OCI-LY3 (cell line): ENCODE results near the gene LCK.
A peak's percentile ranks its signal among the peaks of the same experiment; 100 is the strongest.

Experiments used
- H2AFZ ChIP-seq: fragments of 200-600, 300-600 bp; shearing (Covaris generic); 2 replicates; pipeline ENCODE4 v1.6.0; 2014; ENCODE audit warnings: antibody characterized with exemption, low read depth, low read length
- H3K27ac ChIP-seq: fragments of 200-600, 300-600 bp; sonication (generic); 2 replicates; pipeline ENCODE4 v1.5.1; 2014; ENCODE audit warnings: mild to moderate bottlenecking, low read length, moderate library complexity, mixed read lengths
- H3K27me3 ChIP-seq: fragments of 200-600, 300-600 bp; sonication (generic); 2 replicates; pipeline ENCODE4 v1.6.1; 2014; ENCODE audit warnings: low read depth, low read length, mixed read lengths
- H3K36me3 ChIP-seq: fragments of 200-600, 300-600 bp; sonication (generic); replicated peaks from 2 replicates; pipeline ENCODE3; 2014; ENCODE audit warnings: low read depth, low read length, mixed read lengths
- H3K4me1 ChIP-seq: fragments of 300-600, 200-600 bp; sonication (generic); 2 replicates; pipeline ENCODE4 v1.6.1; 2014; ENCODE audit warnings: low read length, mixed read lengths
- H3K4me2 ChIP-seq: fragments of 200-600, 300-600 bp; sonication (generic); 2 replicates; pipeline ENCODE4 v1.6.1; 2014; ENCODE audit warnings: low read length, mixed read lengths
- H3K4me3 ChIP-seq: fragments of 300-600, 200-600 bp; sonication (generic); 2 replicates; pipeline ENCODE4 v1.5.1; 2014; ENCODE audit warnings: antibody characterized with exemption, mild to moderate bottlenecking, low read length, moderate library complexity
- H3K79me2 ChIP-seq: fragments of 300-600, 200-600 bp; shearing (Covaris generic); 2 replicates; pipeline ENCODE4 v1.6.1; 2014; ENCODE audit warnings: mild to moderate bottlenecking, low read length, mixed read lengths
- H3K9ac ChIP-seq: fragments of 300-600, 200-600 bp; shearing (Covaris generic); 2 replicates; pipeline ENCODE4 v1.6.0; 2014; ENCODE audit warnings: mild to moderate bottlenecking, low read length, moderate library complexity
- H3K9me3 ChIP-seq: fragments of 200-600, 300-600 bp; shearing (Covaris generic); 2 replicates; pipeline ENCODE4 v1.6.1; 2014; ENCODE audit warnings: low read length, mixed read lengths; ENCODE audit not compliant: insufficient read depth
- H4K20me1 ChIP-seq: fragments of 200-600, 300-600 bp; sonication (generic); 2 replicates; pipeline ENCODE4 v1.6.1; 2016; ENCODE audit warnings: low read length, mixed read lengths; ENCODE audit not compliant: insufficient read depth
- EZH2phosphoT487 ChIP-seq: fragments of 200-600 bp; shearing (Covaris generic); IDR thresholded peaks from 2 replicates; pipeline ENCODE4 v1.6.1; 2018; ENCODE audit warnings: antibody characterized with exemption, mixed run types, low read depth
- TF ChIP-seq, protein P1 (sequence below): fragments of 200-600, 300-600 bp; sonication (generic); IDR thresholded peaks from 2 replicates; pipeline ENCODE4 v1.5.1; 2014; ENCODE audit warnings: antibody characterized with exemption, low read length, low read depth

Gene LCK

GRCh38 chr1:32307324-32307723, 56.3 kb downstream of the LCK start:
- no peaks in the 10 kb centered on the region for H3K27me3 ChIP-seq
- peaks cover 23% of the 10 kb centered on the region for H3K4me1 ChIP-seq
- H3K27ac ChIP-seq = 0 out of 2 replicates have a peak overlapping the region, but pooled peaks have one; percentile 50
- peaks cover 4% of the 10 kb centered on the region; the same call in 1 of the 2 replicates for H4K20me1 ChIP-seq
- H3K9ac ChIP-seq = no peak overlapping the region
- no peak for TF ChIP-seq EZH2phosphoT487
- TF ChIP-seq, protein P1, sequence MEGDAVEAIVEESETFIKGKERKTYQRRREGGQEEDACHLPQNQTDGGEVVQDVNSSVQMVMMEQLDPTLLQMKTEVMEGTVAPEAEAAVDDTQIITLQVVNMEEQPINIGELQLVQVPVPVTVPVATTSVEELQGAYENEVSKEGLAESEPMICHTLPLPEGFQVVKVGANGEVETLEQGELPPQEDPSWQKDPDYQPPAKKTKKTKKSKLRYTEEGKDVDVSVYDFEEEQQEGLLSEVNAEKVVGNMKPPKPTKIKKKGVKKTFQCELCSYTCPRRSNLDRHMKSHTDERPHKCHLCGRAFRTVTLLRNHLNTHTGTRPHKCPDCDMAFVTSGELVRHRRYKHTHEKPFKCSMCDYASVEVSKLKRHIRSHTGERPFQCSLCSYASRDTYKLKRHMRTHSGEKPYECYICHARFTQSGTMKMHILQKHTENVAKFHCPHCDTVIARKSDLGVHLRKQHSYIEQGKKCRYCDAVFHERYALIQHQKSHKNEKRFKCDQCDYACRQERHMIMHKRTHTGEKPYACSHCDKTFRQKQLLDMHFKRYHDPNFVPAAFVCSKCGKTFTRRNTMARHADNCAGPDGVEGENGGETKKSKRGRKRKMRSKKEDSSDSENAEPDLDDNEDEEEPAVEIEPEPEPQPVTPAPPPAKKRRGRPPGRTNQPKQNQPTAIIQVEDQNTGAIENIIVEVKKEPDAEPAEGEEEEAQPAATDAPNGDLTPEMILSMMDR = no peak
- H3K9me3 ChIP-seq = no peaks in the 10 kb centered on the region; the same call in 1 of the 2 replicates
- no peak overlapping the region for H2AFZ ChIP-seq
- peaks cover 39% of the 10 kb centered on the region for H3K36me3 ChIP-seq
- no peak overlapping the region for H3K4me3 ChIP-seq
- peak overlapping the region; percentile 11; the same call in 1 of the 2 replicates for H3K4me2 ChIP-seq
- peaks cover 63% of the 10 kb centered on the region for H3K79me2 ChIP-seq

DNA sequence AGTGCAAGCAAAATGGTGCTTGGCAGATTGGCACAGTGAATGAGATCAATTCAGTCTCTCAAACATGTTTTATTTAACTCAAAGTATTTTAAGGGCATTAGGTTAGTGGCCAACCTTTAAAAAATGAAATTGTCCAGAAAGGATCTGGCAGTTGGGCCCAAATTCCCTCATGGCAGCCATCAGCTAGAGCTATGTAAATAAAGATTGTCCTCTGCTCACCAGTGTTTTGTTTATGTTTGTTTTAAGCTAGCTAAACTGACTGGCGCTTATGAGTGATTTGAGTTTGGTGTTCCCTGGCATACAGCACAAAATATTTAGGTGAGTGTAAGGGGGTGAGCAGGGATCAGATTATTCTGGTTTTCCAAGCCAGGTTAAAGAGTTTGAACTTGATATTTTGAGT, 58.9 kb downstream of the LCK start:
- Histone ChIP-seq H4K20me1 (peaks cover 7% of the 10 kb centered on the region; the same call in 1 of the 2 replicates), H3K4me1 (peaks cover 23% of the 10 kb centered on the region), H3K79me2 (peaks cover 79% of the 10 kb centered on the region), H3K4me3 (no peak overlapping the region), H3K27ac (no peak overlapping the region), H2AFZ (no peak overlapping the region), H3K9ac (no peak overlapping the region), H3K4me2 (no peak overlapping the region), H3K36me3 (peaks cover 27% of the 10 kb centered on the region), H3K9me3 (no peaks in the 10 kb centered on the region; the same call in 1 of the 2 replicates), H3K27me3 (no peaks in the 10 kb centered on the region)
- no peak for TF ChIP-seq EZH2phosphoT487
- TF ChIP-seq, protein P1 = no peak

DNA sequence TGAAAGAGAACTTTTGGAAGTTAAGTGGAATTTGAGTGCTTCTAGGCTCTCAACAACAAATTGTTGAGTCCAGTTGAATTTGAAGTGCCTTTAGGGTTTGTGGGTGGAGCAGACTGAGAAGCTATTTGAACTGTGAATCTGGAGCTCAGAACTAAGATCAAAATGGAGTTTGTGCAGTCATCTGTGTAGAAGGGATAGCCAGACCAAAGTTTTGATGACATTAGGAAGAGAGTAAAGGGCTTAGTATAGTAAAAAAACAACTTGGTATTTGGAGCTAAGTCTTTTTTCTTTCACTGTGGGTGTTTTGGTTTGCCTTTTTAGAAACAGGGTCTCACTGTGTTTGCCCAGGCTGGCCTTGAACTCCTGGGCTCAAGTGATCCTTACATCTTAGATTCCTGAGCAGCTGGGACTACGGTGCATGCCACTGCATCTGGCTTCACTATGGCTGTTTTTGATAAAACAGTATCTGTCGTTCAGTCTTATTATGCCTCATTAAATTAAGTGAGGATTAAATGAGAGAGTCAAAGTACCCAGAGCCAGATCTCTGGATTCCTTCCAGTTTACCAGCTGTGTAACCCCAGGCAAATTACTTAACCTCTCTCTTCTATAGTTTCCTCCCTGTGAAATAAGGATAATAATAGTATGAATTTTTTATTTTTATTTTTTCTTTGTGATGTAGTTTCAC, 60.8 kb downstream of the LCK start:
- Histone ChIP-seq H3K79me2 (peaks cover 64% of the 10 kb centered on the region), H3K27me3 (no peaks in the 10 kb centered on the region), H3K36me3 (peaks cover 16% of the 10 kb centered on the region), H3K4me2 (no peak overlapping the region), H4K20me1 (peaks cover 7% of the 10 kb centered on the region; the same call in 1 of the 2 replicates), H3K4me1 (peaks cover 30% of the 10 kb centered on the region), H3K4me3 (no peak overlapping the region), H2AFZ (no peak overlapping the region), H3K9ac (no peak overlapping the region), H3K27ac (no peak overlapping the region), H3K9me3 (no peaks in the 10 kb centered on the region)
- TF ChIP-seq EZH2phosphoT487 = no peak
- TF ChIP-seq, protein P1 = no peak

DNA sequence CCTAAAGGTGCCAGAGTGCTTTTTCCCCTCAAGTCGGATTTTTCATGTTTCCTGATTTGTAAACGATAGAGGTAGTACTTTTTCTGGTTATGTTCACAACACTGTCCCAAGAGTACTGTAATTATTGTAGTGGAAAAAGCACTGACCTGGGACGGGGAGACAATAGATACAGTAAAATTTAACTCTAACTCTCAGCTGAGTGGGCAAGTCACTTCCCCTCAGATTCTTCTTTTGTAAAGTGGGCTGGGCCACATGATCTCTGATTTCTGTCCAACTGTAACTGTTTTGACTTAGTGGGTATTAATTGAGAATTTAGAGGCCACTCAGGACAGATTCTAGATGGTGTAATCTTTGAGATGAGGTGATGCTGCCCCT, 65.8 kb downstream of the LCK start:
- no peak overlapping the region for H3K27ac ChIP-seq
- H3K36me3 ChIP-seq = peaks cover 19% of the 10 kb centered on the region
- H3K27me3 ChIP-seq = no peaks in the 10 kb centered on the region
- no peak overlapping the region for H3K4me3 ChIP-seq
- no peak overlapping the region for H3K9ac ChIP-seq
- H3K9me3 ChIP-seq = no peaks in the 10 kb centered on the region
- TF ChIP-seq, protein P1 = no peak
- no peak for TF ChIP-seq EZH2phosphoT487
- peaks cover 22% of the 10 kb centered on the region for H3K79me2 ChIP-seq
- H3K4me2 ChIP-seq = peak overlapping the region; percentile 49; the same call in 1 of the 2 replicates
- no peak overlapping the region for H2AFZ ChIP-seq
- H3K4me1 ChIP-seq = peaks cover 9% of the 10 kb centered on the region
- H4K20me1 ChIP-seq = peaks cover 3% of the 10 kb centered on the region; the same call in 1 of the 2 replicates
